Fibroblast of villous mesenchyme (primary cell): ENCODE results near the gene HHEX. TPM values are rescaled to one million over a fixed set of nuclear protein-coding genes. Genes with fewer than 3 reads are reported as not detected.

Experiments
- DNase-seq: peaks from one replicate; pipeline ENCODE4 v3.0.0-alpha.2; 2010; ENCODE audit warnings: low read depth
- H3K4me3 ChIP-seq: 2 replicates; pipeline ENCODE4 v1.5.1; 2011; ENCODE audit warnings: low read depth, mild to moderate bottlenecking, low read length
- total RNA-seq: library from RNA; depleted of rRNA; stranded (reverse); fragments of >200 nt; gene quantifications from 2 replicates; pipeline ENCODE4 v1.2.3, GENCODE V29; 2012
- TF ChIP-seq, protein P1 (sequence below): IDR thresholded peaks from 2 replicates; pipeline ENCODE4 v1.5.1; 2012; ENCODE audit warnings: low read depth, mild to moderate bottlenecking, low read length; ENCODE audit not compliant: insufficient read depth

HHEX gene
- total RNA-seq, 1 donor, result 0.43 TPM

DNA sequence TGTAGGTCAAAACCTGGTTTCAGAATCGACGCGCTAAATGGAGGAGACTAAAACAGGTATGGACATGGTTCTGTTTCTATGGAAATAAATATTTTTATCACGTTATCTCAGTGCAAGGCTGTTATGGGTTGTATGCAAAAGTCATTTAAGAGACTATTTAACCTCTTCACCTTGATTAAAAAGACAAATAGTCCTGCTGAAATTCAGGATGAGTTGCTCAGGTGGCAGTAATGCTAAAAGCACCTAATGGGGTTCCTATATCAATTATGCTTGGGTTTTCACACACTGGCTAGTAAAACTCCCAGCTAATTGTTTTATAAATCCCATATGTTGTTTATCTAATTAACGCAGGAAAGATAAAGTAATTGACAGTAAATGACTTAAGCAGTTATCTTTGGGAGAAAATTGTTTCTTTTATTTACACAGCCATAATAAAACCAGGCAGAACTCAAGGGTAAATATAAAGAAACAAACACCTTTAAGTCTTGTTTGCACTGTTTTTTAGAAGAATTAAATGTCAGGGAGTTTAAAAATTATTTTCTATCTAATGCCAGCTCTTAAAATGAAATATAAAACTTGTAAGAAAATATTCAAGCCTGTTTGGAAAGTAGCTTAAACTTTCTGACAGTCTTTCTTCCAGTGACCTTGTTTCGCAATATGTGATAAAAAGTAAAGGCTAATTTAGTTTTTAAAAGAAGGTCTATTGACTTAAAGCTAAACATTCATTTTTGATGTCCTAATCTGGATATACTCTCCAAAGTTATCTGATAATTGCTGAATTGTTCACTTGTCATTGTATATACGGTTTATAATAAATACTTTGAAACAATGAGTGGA is 3.2 kb downstream of the HHEX start:
- H3K4me3 ChIP-seq, result peak overlapping the region; percentile 8
- no peak for DNase-seq
- TF ChIP-seq, protein P1, sequence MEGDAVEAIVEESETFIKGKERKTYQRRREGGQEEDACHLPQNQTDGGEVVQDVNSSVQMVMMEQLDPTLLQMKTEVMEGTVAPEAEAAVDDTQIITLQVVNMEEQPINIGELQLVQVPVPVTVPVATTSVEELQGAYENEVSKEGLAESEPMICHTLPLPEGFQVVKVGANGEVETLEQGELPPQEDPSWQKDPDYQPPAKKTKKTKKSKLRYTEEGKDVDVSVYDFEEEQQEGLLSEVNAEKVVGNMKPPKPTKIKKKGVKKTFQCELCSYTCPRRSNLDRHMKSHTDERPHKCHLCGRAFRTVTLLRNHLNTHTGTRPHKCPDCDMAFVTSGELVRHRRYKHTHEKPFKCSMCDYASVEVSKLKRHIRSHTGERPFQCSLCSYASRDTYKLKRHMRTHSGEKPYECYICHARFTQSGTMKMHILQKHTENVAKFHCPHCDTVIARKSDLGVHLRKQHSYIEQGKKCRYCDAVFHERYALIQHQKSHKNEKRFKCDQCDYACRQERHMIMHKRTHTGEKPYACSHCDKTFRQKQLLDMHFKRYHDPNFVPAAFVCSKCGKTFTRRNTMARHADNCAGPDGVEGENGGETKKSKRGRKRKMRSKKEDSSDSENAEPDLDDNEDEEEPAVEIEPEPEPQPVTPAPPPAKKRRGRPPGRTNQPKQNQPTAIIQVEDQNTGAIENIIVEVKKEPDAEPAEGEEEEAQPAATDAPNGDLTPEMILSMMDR, result no peak

DNA sequence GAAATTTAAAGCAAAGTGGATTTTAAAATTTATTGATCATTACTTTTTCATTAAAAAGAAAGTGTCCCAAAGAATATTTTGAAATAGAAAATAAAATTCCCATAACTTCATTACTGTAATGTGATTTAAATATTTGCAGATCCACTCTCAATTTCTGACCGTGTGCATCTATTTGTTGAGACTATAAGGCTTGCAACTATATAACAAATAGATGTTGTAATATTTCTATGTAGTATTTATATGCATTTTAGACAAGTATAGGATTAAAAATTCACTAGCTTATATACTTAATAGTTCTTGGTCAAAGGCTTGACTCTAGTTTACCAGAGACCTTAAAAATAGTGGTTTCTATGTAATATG is 3.8 kb downstream of the HHEX start:
- H3K4me3 ChIP-seq, result no peak overlapping the region
- no peak for DNase-seq
- TF ChIP-seq, protein P1, result no peak

DNA sequence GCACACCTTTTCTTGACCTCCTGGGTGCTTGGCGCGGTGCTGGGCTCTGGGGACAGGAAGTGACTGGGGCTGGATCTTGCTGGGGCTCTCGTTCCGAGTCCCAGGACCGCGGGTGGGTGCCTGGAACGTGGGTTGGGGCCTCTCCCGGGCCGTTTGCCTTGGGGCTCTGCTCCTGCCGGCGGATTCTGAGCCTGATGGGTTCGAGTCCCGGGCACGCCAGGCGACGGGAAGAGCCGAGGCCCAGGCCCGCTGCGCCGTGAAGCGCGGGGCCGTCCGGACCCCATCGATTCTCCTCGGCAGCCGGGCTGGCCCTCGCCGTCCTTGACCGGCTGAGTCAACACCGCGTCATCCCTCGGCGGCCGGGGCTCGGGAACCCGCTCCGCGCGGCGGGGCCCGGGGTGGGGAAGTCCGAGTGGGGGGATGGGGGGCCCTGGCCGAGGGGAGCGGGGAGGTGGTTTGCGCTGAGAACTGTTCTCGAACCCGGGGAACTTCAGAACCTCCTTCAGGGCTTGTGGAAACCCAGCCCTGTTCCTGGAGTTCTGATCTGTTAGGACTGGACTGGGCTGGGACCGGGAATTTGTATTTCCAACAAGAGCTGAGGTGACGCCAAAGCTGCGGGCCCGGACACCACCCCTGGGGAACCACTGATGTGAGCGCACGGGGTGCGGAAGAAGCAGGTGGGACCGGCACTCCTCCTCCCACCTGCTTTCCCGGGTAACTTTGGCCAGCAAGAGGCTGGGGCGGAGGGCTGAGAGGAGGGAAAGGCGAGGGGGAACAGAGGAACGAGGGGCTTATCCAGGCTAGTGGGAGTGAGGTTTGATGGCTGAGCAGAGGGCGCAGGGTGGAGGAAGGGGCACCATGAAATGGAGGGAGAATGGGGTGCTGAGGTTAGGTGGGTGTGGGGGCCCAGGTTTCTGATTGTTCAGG is 6.2 kb downstream of the HHEX start:
- peak overlapping the region; percentile 53 for H3K4me3 ChIP-seq
- DNase-seq, result peak; percentile 63
- TF ChIP-seq, protein P1, result no peak

DNA sequence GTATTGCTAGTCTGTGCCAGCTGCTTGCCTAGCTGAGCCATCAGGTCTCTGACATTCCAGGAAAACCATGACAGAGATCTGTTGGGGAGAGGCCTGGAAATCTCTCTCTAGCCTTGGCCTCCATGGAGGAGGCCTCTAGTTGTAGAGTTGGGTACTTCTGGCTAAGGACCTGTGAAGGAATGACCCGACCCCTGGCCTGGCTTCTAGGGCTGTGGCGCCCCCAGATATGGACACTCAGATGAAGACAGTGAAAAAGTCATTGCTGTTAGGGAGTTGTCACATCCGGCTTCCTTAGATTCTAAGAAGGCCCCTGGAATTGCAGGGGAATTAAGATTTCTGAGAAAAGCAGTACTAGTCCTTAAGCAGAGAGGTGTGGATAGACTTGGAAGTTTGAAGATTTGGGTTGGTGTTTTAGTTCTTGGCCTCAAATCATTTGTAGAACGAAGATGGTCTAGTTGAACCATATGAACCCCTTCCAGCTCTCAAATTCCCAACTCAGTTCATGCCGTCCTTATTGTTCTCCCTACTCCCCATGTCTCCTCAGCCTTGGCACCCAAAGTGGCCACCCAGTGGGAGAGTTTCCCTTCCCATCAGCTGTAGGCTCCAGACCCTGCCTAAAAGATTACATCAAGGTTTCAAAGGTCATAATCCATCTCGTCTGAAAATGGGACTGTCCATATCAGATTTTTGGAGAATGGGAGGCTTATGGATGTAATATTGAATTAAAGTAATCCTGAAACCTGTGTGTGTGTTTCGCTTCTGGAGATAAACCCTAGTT is 7.0 kb downstream of the HHEX start:
- TF ChIP-seq, protein P1, result no peak
- H3K4me3 ChIP-seq, result no peak overlapping the region
- no peak for DNase-seq

DNA sequence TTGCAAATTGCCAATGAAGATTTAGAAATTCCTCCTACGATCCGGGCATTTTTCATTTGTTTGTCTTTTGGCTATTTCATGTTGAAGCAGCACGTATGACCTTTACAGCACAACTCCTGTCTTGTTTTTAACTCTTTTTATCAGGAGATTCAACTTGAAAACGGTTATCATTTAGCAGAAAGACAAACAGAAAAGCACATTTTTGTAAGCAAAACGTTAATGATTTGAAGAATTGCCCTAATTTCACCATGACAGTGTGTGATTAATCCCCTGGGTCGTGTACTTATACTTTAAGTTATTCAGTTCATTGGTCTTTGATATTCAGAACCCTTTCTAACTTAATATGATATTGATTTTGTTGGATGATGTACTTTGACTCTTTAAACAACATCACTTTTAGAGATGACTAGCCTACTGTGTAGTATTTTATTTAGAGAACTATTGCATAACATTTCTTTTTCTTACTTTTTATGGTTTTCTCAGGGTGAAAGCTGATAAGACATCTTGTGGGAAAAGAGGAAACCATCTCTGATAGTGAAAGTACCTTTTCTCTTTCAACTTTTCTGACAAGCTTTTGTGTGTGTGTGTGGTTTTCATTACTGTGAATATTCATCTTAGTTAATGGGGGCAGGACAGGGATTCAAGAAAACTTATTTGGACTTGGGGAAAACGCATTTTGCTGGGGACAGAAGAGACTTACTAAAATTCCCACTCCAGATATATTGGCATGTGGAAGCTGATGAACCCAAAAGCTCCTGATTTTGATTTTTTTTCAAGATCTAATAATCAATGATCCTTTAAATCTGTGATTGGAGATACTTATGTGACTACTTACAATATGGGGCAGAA is 8.1 kb downstream of the HHEX start:
- H3K4me3 ChIP-seq, result no peak overlapping the region
- TF ChIP-seq, protein P1, result no peak
- DNase-seq, result peak; percentile 64

DNA sequence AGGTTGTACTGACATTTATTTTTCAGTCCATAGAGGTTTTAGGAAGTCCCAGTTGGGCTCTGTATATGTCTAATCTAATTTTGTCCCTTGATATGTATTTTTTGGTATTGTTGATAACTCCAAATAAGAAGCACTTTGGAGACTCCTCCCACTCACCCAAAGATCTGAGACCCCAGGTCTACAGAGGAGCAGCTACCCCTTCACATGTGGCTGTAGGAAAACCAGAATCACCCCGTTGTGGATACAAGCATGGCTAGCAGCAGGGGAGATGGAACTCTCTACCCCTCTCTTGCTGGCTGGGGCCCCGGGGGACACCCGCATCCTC is 9.4 kb downstream of the HHEX start:
- DNase-seq, result no peak
- TF ChIP-seq, protein P1, result no peak
- H3K4me3 ChIP-seq, result peak overlapping the region; percentile 53
